Measurements from ENCODE around the gene TMEM164.

DNA sequence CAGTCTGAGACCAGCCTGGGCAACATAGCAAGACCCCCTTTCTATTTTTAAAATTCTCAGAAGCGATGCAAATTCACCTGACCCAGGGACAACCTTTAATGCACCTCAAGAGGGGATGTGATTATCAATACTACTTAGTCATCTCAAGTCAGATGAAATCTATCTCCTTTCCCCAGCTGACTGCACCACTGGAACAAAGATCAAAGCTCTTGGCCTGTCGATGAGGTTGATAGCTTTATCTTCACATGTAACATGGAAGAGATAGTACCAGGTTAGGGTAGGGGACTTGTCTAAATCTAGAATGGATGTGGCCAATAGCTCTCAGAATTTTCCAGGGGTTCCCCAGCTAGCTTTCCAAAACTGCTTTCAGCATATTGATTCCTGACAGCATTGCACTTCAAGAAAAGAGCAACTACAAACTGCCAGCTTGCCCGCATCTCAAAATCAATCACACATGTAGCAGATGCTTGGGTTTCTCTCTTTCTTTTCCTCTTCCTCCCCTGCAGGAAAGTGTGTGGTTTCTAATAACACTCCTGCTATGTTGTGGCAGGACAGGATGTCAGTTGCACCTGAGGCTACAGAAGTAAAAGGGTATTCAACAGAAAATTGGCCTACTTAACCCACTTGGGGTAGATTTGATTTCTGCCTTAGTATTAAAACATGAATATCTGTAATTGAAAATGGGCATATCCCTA is 12.2 kb upstream of the TMEM164 start:
- TF ChIP-seq CTCF (optimal IDR thresholded peaks at IDR 0.05 in 1 of 3, IDR thresholded peaks at IDR 0.05 in 1 of 3, conservative IDR thresholded peaks at IDR 0.05 in 1 of 3; ENCODE audit: extremely low read depth in 1 of 3, insufficient read depth in 2 of 3, low read length in 3 of 3) = no peak
- TF ChIP-seq EZH2 (IDR thresholded peaks at IDR 0.05; ENCODE audit: low read length) = no peak
